ENCODE data around the gene STXBP1. TPM values are rescaled to one million over a fixed set of nuclear protein-coding genes. Genes with fewer than 3 reads are reported as not detected.

Gene STXBP1
- total RNA-seq, 1 experiment from 2014 or later, result 10.9 TPM

- ChIA-PET POLR2A (ENCODE audit: low non-redundant PET) (interaction anchor here (0.7 kb wide), 1 partner anchor 26 kb away, joined by 3 read pairs; no protein-coding TSS in a partner anchor), CTCF (no interaction called here)
- BruUV-seq (replicated peaks), result no TSS peak
These were observed 93.7 kb downstream of the STXBP1 start for GRCh38 chr9:127705577-127706379.

GRCh38 chr9:127706836-127707241, 94.8 kb downstream of the STXBP1 start, which contains the start of gene CFAP157:
Gene CFAP157 (plus strand): TSS chr9:127706988. CDS start chr9:127707032, 44 bp downstream.
- H3K27ac ChIP-seq (ENCODE audit: low read depth, low read length, poor library complexity, severe bottlenecking), result no peak within 1 kb of the TSS
- no TSS peak for BruUV-seq (replicated peaks)
- CTCF ChIA-PET, result no interaction called here

More at GRCh38 chr9:127705577-127706379, 93.7 kb downstream of the STXBP1 start:
- no peak for DNase-seq (ENCODE audit: low spot score)
- Histone ChIP-seq H3K27me3 (replicated peaks; ENCODE audit: insufficient read depth, low read depth, low read length, poor library complexity) (no peaks in the 10 kb centered on the region), H3K4me3 (ENCODE audit: low read depth, low read length, poor library complexity, severe bottlenecking) (no peak overlapping the region), H3K9me3 (ENCODE audit: low read depth, low read length, poor library complexity, severe bottlenecking) (no peaks in the 10 kb centered on the region), H3K36me3 (ENCODE audit: insufficient read depth, low read length, poor library complexity, severe bottlenecking) (no peaks in the 10 kb centered on the region), H3K4me1 (ENCODE audit: insufficient read depth, low read length, poor library complexity, severe bottlenecking) (no peaks in the 10 kb centered on the region), H3K27ac (ENCODE audit: low read depth, low read length, poor library complexity, severe bottlenecking) (no peak overlapping the region)
- TF ChIP-seq CTCF (conservative IDR thresholded peaks at IDR 0.05; ENCODE audit: low read depth, low read length), result no peak
- TF ChIP-seq EZH2 (IDR thresholded peaks at IDR 0.05; ENCODE audit: borderline replicate concordance, low read depth, low read length, poor library complexity, severe bottlenecking), result no peak
- intact Hi-C loops (cut with micrococcal nuclease; ENCODE audit: unreplicated experiment), result no loop called here

GRCh38 chr9:127707766-127708165, 95.7 kb downstream of the STXBP1 start:
- intact Hi-C loops (cut with micrococcal nuclease; ENCODE audit: unreplicated experiment), result no loop called here
- TF ChIP-seq CTCF (conservative IDR thresholded peaks at IDR 0.05; ENCODE audit: low read depth, low read length) (no peak), EZH2 (IDR thresholded peaks at IDR 0.05; ENCODE audit: borderline replicate concordance, low read depth, low read length, poor library complexity, severe bottlenecking) (no peak)
- H3K4me1 ChIP-seq (ENCODE audit: insufficient read depth, low read length, poor library complexity, severe bottlenecking), result no peaks in the 10 kb centered on the region
- BruUV-seq (replicated peaks), result no TSS peak
- CTCF ChIA-PET, result no interaction called here
- H3K27ac ChIP-seq (ENCODE audit: low read depth, low read length, poor library complexity, severe bottlenecking), result no peak overlapping the region
- no peaks in the 10 kb centered on the region for H3K9me3 ChIP-seq (ENCODE audit: low read depth, low read length, poor library complexity, severe bottlenecking)
- no peaks in the 10 kb centered on the region for H3K36me3 ChIP-seq (ENCODE audit: insufficient read depth, low read length, poor library complexity, severe bottlenecking)
- DNase-seq (ENCODE audit: low spot score), result no peak
- POLR2A ChIA-PET (ENCODE audit: low non-redundant PET), result no interaction called here
- H3K4me3 ChIP-seq (ENCODE audit: low read depth, low read length, poor library complexity, severe bottlenecking), result no peak overlapping the region
- H3K27me3 ChIP-seq (replicated peaks; ENCODE audit: insufficient read depth, low read depth, low read length, poor library complexity), result no peaks in the 10 kb centered on the region

More at GRCh38 chr9:127706836-127707241, 94.8 kb downstream of the STXBP1 start, which contains the start of gene CFAP157:
- no peak within 1 kb of the TSS for H3K4me3 ChIP-seq (ENCODE audit: low read depth, low read length, poor library complexity, severe bottlenecking)
- H3K4me1 ChIP-seq (ENCODE audit: insufficient read depth, low read length, poor library complexity, severe bottlenecking), result no peaks in the 10 kb centered on the region
- no peaks in the 10 kb centered on the region for H3K9me3 ChIP-seq (ENCODE audit: low read depth, low read length, poor library complexity, severe bottlenecking)
- no peak for DNase-seq (ENCODE audit: low spot score)
- no peaks in the 10 kb centered on the region for H3K27me3 ChIP-seq (replicated peaks; ENCODE audit: insufficient read depth, low read depth, low read length, poor library complexity)
- no peak for TF ChIP-seq CTCF (conservative IDR thresholded peaks at IDR 0.05; ENCODE audit: low read depth, low read length)
- TF ChIP-seq EZH2 (IDR thresholded peaks at IDR 0.05; ENCODE audit: borderline replicate concordance, low read depth, low read length, poor library complexity, severe bottlenecking), result no peak
- intact Hi-C loops (cut with micrococcal nuclease; ENCODE audit: unreplicated experiment), result no loop called here
- POLR2A ChIA-PET (ENCODE audit: low non-redundant PET), result interaction anchor here (0.7 kb wide), 1 partner anchor 27 kb away, joined by 3 read pairs; no protein-coding TSS in a partner anchor
- no peaks in the 10 kb centered on the region for H3K36me3 ChIP-seq (ENCODE audit: insufficient read depth, low read length, poor library complexity, severe bottlenecking)
